GM18499 (cell line): ENCODE measurements around the gene HJURP.

ENCODE experiments used
- ATAC-seq: cut with Tn5 transposase; IDR thresholded peaks from one replicate; pipeline ENCODE4 v1.9.1; 2021; ENCODE audit warnings: moderate number of reproducible peaks; ENCODE audit not compliant: insufficient read depth, unreplicated experiment

Gene HJURP

GRCh38 chr2:233832414-233832813 lies 21.9 kb downstream of the HJURP start:
- no peak for ATAC-seq

GRCh38 chr2:233831861-233832260 lies 22.5 kb downstream of the HJURP start:
- no peak for ATAC-seq

DNA sequence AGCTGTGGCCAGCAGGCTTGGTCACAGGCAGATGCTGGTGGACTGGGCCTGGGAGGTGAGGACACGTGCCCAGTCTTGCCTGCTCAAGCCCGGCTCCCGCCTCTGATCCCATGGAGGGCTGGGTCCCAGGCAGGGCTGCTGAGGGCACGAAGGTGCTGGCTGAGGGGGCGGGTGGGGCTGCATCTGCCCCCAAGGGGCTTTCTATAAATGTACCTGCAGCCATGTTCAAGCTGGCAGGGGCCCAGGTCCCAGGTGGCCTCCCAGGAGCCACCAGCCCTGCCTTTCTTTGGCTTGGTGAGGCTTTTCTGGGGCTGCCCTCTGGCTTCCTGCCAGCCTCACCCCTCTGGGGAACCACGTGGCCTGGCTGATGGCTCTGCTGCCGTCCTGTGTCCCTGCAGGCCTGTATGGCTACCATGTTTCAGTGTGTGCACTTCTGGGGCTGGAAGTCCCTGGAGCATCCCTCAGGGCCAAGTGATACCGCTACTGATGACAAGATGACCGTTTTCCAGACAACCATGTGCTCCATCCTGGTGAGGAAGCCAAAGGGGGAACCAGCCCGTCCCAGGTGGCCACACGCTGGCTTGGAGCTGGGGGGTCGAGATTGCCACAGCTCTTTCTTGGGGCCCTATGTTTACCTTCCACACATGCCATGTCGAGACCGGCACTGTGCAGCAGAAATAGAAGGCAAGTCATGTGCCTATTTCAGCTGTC lies 23.2 kb downstream of the HJURP start:
- no peak for ATAC-seq

- no peak for ATAC-seq
These were observed 24.1 kb downstream of the HJURP start for GRCh38 chr2:233830111-233830802.

- no peak for ATAC-seq
These were observed 24.9 kb downstream of the HJURP start for GRCh38 chr2:233829193-233830110.

DNA sequence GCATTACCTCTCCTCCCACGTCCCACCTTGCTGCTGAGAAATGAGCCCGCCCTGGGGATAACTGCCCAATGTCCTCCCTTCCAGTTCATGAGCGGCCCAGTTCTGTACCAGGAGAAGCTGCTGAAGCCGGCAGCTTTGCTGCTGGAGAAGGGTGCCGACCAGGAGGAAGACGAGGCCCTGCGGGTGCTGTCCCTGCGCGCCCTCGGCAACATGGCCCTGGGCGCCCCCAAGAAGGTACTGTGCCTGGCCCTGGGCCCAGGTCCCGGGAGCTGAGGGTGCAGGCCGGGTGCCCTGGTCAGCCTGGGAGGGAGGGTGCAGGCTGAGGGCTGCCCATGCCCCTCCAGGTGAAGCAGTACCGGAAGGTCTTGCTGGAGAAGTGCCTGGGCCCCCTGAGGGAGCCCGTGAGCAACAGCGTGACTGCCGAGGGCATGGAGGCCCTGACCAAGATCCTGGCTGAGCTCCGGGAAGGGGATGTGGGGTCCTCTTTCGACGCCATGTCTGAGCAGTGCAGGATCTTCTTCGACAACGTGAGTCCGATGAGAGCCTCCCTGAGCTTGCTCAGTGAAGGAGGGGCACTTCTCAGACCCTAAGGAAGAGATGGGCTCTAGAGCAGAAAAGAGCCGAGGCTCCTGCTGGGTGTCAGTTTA lies 25.7 kb downstream of the HJURP start:
- ATAC-seq = no peak

DNA sequence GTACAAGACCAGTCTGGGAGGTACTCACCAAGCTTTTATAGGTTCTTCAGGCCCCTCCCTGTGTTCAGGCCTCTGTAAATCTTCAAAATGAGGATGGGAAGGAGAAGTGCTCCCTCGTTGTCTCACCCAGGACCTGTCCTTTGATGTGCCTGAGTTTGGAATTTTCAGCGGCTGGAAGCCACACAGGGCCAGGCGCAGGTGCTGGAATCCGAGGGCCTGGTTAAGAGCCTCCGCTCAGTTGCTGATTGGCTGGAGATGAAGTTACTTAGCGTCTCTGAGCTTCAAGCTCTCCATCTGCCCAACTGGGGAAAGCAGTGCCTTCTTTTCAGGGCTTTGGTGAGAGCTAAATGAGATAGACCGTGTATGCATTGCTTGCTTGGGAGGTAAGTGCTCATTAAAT lies 30.0 kb downstream of the HJURP start:
- no peak for ATAC-seq

GRCh38 chr2:233823731-233824121 lies 30.6 kb downstream of the HJURP start:
- ATAC-seq = no peak

GRCh38 chr2:233822781-233823730 lies 31.3 kb downstream of the HJURP start:
- no peak for ATAC-seq

- ATAC-seq = no peak
These were observed 32.1 kb downstream of the HJURP start for GRCh38 chr2:233822101-233822771.

- no peak for ATAC-seq
These were observed 32.6 kb downstream of the HJURP start for GRCh38 chr2:233821709-233822100.

DNA sequence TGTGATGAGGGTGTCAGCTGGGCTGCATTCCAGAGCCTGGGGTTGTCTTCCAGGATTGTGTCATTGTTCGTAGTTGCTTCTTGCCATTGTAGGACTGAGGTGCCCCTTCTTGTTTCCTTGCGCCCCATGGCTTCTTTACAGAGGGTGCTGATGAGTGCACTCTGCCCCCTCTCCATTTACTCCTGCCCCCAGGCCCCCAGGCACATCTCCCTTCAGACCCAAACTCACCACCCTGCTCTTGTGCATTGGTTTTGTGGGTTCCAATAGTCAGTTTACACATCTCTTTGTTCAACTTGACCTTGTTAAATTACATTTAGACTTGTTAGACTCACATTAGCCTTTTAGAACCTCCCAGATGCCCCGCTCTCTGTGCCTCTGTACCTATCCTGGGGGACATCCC lies 33.1 kb downstream of the HJURP start:
- ATAC-seq = no peak

GRCh38 chr2:233820774-233821105 lies 33.6 kb downstream of the HJURP start:
- ATAC-seq = no peak

- no peak for ATAC-seq
These were observed 34.2 kb downstream of the HJURP start for GRCh38 chr2:233819884-233820773.

DNA sequence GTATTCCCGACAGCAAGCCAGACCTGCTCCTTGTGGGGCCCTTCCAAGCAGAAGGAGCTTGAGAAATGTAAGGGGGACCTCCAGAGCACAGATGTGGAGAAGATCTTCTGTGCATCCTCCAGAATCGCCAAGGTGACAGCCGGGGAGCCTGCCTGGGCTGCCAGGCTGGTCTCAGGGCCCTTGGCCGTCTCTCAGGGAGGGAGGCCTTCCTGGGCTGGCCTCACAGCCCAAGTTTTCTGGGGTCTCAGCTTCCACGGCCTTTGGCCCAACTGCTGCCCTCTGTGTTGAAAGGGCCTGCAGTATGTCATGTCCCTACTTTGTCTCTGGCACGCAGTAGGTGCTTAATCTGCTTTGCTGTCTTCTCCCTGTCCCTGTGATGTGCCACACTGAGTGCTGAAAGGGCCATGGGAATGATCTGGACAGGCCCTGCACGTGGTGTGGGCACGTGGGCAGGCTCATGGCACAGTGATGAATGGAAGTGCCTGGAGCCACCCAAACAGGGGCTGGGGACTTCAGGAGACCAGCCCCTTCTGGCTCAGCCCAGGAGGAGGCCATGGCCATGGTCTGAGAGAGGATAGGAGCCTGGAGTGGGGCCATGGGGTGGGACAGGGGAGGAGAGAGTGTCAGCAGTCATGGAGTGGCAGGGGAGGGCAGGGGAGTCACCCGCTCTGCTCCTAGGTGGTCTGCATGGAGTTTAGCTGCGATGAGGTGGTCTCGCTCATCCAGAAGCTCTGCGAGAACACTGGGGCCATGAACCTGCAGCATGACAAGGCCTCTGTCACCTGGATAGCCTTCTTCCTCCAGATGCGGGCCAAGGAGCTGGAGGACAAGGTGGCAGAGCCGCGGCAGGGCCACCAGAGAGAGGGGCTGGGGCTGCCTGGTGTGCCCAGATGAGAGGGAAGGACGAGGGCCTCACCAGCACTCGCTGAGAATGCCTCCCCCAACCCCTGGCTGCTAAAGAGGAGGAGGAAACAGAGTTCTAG lies 35.4 kb downstream of the HJURP start:
- no peak for ATAC-seq

- ATAC-seq = no peak
These were observed 36.2 kb downstream of the HJURP start for GRCh38 chr2:233817995-233818638.
